ENCODE measurements around the gene FGF9.

DNA sequence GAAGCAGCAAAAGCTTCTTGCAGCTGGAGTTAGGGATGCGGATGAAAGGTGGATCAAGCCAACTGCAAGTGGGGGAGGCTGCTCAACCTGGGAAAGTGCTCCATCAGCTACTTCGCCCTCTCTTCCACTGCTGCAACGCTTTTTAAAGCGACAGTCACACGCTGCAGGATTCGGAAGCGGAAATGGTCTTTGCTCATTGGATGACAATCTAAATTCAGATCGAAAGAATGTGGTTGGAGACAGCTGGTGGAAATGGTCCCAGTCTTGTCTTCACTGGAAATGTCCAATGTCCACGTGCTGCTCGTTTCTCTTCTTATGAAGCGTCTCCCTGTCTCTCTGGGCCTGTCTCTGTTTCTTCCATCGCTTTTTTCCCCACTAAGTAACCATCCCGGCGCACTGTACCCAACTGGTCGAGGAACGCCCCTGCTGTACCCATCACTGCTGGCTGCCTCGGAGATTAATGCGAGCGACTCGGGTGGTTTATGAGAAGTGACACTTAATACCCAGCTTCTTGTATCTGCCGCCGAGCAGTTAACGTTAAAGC, 2.1 kb upstream of the FGF9 start:
- no peak for TF ChIP-seq POLR2A (IDR thresholded peaks at IDR 0.05; ENCODE audit: low read length)
- TF ChIP-seq GATA1 (IDR thresholded peaks at IDR 0.05; ENCODE audit: low read depth, low read length): no peak

Data from erythroblast (primary cell).